HL-60 (cell line): ENCODE data around the gene UBE2E2.
"Not testable (repeated sequence)": the region's sequence is repeated elsewhere in the genome, so short reads cannot be mapped to it uniquely, and the experiment has no call there.

Experiments used
- GABPA ChIP-seq: IDR thresholded peaks from 2 replicates; pipeline ENCODE4 v1.6.1; 2012; ENCODE audit warnings: low read depth
- POLR2AphosphoS5 ChIP-seq: IDR thresholded peaks from 2 replicates; pipeline ENCODE4 v1.6.1; 2012; ENCODE audit warnings: low read depth
- TF ChIP-seq, protein P1 (sequence below): IDR thresholded peaks from one replicate; pipeline ENCODE4 v1.5.1; 2011; ENCODE audit warnings: low read length, control low read depth, inconsistent platforms; ENCODE audit not compliant: insufficient read depth
- TF ChIP-seq, protein P2 (sequence below): IDR thresholded peaks from 2 replicates; pipeline ENCODE4 v1.6.1; 2012; ENCODE audit warnings: low read depth; ENCODE audit not compliant: insufficient replicate concordance

DNA sequence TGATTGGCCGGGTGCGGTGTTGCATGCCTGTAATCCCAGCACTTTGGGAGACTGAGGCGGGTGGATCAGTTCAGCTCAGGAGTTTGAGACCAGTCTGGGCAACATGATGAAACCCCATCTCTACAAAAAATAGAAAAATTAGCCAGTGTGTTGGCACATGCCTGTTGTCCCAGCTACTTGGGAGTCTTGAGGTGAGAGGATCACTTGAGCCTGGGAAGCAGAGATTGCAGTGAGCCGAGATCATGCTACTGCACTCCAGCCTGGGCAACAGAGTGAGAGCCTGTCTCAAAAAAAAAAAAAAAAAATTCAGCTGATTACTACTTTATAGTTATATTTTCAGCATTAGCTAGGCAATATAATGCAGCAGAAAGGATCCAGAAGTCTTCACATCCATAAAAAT, 133.7 kb downstream of the UBE2E2 start:
- TF ChIP-seq GABPA, POLR2AphosphoS5: not testable (repeated sequence)
- TF ChIP-seq, protein P1, sequence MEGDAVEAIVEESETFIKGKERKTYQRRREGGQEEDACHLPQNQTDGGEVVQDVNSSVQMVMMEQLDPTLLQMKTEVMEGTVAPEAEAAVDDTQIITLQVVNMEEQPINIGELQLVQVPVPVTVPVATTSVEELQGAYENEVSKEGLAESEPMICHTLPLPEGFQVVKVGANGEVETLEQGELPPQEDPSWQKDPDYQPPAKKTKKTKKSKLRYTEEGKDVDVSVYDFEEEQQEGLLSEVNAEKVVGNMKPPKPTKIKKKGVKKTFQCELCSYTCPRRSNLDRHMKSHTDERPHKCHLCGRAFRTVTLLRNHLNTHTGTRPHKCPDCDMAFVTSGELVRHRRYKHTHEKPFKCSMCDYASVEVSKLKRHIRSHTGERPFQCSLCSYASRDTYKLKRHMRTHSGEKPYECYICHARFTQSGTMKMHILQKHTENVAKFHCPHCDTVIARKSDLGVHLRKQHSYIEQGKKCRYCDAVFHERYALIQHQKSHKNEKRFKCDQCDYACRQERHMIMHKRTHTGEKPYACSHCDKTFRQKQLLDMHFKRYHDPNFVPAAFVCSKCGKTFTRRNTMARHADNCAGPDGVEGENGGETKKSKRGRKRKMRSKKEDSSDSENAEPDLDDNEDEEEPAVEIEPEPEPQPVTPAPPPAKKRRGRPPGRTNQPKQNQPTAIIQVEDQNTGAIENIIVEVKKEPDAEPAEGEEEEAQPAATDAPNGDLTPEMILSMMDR = not testable (repeated sequence)
- TF ChIP-seq, protein P2, sequence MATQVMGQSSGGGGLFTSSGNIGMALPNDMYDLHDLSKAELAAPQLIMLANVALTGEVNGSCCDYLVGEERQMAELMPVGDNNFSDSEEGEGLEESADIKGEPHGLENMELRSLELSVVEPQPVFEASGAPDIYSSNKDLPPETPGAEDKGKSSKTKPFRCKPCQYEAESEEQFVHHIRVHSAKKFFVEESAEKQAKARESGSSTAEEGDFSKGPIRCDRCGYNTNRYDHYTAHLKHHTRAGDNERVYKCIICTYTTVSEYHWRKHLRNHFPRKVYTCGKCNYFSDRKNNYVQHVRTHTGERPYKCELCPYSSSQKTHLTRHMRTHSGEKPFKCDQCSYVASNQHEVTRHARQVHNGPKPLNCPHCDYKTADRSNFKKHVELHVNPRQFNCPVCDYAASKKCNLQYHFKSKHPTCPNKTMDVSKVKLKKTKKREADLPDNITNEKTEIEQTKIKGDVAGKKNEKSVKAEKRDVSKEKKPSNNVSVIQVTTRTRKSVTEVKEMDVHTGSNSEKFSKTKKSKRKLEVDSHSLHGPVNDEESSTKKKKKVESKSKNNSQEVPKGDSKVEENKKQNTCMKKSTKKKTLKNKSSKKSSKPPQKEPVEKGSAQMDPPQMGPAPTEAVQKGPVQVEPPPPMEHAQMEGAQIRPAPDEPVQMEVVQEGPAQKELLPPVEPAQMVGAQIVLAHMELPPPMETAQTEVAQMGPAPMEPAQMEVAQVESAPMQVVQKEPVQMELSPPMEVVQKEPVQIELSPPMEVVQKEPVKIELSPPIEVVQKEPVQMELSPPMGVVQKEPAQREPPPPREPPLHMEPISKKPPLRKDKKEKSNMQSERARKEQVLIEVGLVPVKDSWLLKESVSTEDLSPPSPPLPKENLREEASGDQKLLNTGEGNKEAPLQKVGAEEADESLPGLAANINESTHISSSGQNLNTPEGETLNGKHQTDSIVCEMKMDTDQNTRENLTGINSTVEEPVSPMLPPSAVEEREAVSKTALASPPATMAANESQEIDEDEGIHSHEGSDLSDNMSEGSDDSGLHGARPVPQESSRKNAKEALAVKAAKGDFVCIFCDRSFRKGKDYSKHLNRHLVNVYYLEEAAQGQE = not testable (repeated sequence)
